K562 (cell line): ENCODE measurements around the gene HDAC7. TPM values are rescaled to one million over a fixed set of nuclear protein-coding genes. Genes with fewer than 3 reads are reported as not detected.

Source experiments
- BMI1 ChIP-seq: fragments of 150-350 bp; IDR thresholded peaks from 2 replicates; pipeline ENCODE4 v1.6.1; 2014; ENCODE audit warnings: low read length
- BRCA1 ChIP-seq, 2 experiments: fragments of 450-650 bp in 1 of 2; sonication (generic) in 1 of 2; formaldehyde crosslinking in 1 of 2; IDR thresholded peaks; 2 replicates each; pipeline versions ENCODE4 v1.5.0 to v1.6.1; 2017 to 2020; ENCODE audit warnings: mild to moderate bottlenecking in 1 of 2, missing genetic modification reagents in 1 of 2
- CBX3 ChIP-seq, 2 experiments: IDR thresholded peaks; 1 replicate in 1 of 2; 2 replicates in 1 of 2; pipeline ENCODE4 v1.6.1; 2012; ENCODE audit warnings: inconsistent platforms in 2 of 2, low read length in 2 of 2, borderline replicate concordance in 1 of 2, control low read depth in 1 of 2
- CEBPG ChIP-seq, 3 experiments: fragments of 200-800 bp in 1 of 3; sonication (Bioruptor generic) in 1 of 3; sonication (generic) in 1 of 3; formaldehyde crosslinking in 1 of 3; IDR thresholded peaks in 2 of 3; conservative IDR thresholded peaks in 1 of 3; 2 replicates each; pipeline versions ENCODE4 v1.6.1 to v1.8.0; 2016 to 2022; ENCODE audit warnings: missing compliant biosample characterization in 2 of 3, missing genetic modification characterization in 2 of 3, mild to moderate bottlenecking in 1 of 3, missing genetic modification reagents in 1 of 3
- DACH1 ChIP-seq: fragments of 450-650 bp; IDR thresholded peaks from 2 replicates; pipeline ENCODE4 v1.6.1; 2018; ENCODE audit not compliant: partially characterized antibody
- EHMT2 ChIP-seq: fragments of 450-650 bp; IDR thresholded peaks from 2 replicates; pipeline ENCODE4 v1.6.1; 2018; ENCODE audit warnings: antibody characterized with exemption
- FOSL1 ChIP-seq: fragments of 200-800 bp; sonication (Bioruptor generic); conservative IDR thresholded peaks from 2 replicates; pipeline ENCODE4 v1.6.1; 2016; ENCODE audit warnings: missing genetic modification characterization, missing compliant biosample characterization
- FOXA1 ChIP-seq: fragments of 450-650 bp; IDR thresholded peaks from 2 replicates; pipeline ENCODE4 v1.6.1; 2016; ENCODE audit warnings: mild to moderate bottlenecking, borderline replicate concordance
- FOXJ2 ChIP-seq: fragments of 200-800 bp; sonication (Bioruptor generic); IDR thresholded peaks from 2 replicates; pipeline ENCODE4 v1.6.1; 2016; ENCODE audit warnings: missing genetic modification characterization, missing compliant biosample characterization
- MCM2 ChIP-seq: fragments of 450-650 bp; IDR thresholded peaks from 2 replicates; pipeline ENCODE4 v1.6.1; 2017; ENCODE audit warnings: low read depth, mild to moderate bottlenecking
- MEF2A ChIP-seq: IDR thresholded peaks from 2 replicates; pipeline ENCODE4 v1.6.1; 2011; ENCODE audit warnings: low read depth, mild to moderate bottlenecking, low read length, moderate library complexity; ENCODE audit not compliant: control insufficient read depth
- NCOA6 ChIP-seq: fragments of 450-650 bp; IDR thresholded peaks from 2 replicates; pipeline ENCODE4 v1.6.1; 2017; ENCODE audit warnings: mild to moderate bottlenecking
- RFX7 ChIP-seq: fragments of 250-450 bp; sonication (Bioruptor Pico); IDR thresholded peaks from 2 replicates; pipeline ENCODE4 v1.5.1; 2021; ENCODE audit warnings: mild to moderate bottlenecking
- RUNX1 ChIP-seq: sonication (generic); IDR thresholded peaks from 2 replicates; pipeline ENCODE4 v1.6.1; 2016; ENCODE audit warnings: antibody characterized with exemption, low read depth
- SMARCC2 ChIP-seq: fragments of 450-650 bp; IDR thresholded peaks from 2 replicates; pipeline ENCODE4 v1.6.1; 2017; ENCODE audit warnings: antibody characterized with exemption, moderate library complexity, mild to moderate bottlenecking, low read depth
- TCF3 ChIP-seq: sonication (generic); formaldehyde crosslinking; IDR thresholded peaks from 2 replicates; pipeline ENCODE4 v1.4.0; 2020; ENCODE audit warnings: mild to moderate bottlenecking, missing genetic modification reagents
- TEAD2 ChIP-seq: fragments of 450-650 bp; IDR thresholded peaks from 2 replicates; pipeline ENCODE4 v1.6.1; 2016; ENCODE audit warnings: missing genetic modification characterization, control low read depth, missing compliant biosample characterization
- ZFX ChIP-seq: sonication (generic); formaldehyde crosslinking; IDR thresholded peaks from 2 replicates; pipeline ENCODE4 v1.8.0; 2022; ENCODE audit warnings: mild to moderate bottlenecking, missing genetic modification reagents, moderate library complexity
- ZNF253 ChIP-seq: fragments of 250-450 bp; sonication (Bioruptor Pico); conservative IDR thresholded peaks from 2 replicates; pipeline ENCODE4 v1.6.1; 2021; ENCODE audit warnings: mild to moderate bottlenecking
- polyA plus RNA-seq, 8 experiments: library from polyadenylated mRNA; depleted of rRNA in 4 of 8; stranded (reverse) in 5 of 8; unstranded in 3 of 8; fragments of >200 nt; fragmentation: Nextera tagmentation in 2 of 8; fragmentation: Illumina TruSeq in 1 of 8; extraction: Ambion mirVana in 2 of 8; extraction: Trizol in 1 of 8; gene quantifications; 2 replicates each; pipeline versions ENCODE4 v1.2.1 to v1.2.3, GENCODE V29; 2011 to 2014; ENCODE audit warnings: inconsistent platforms in 1 of 8, missing spikeins in 1 of 8
- total RNA-seq, 7 experiments: library from RNA; depleted of rRNA in 6 of 7; stranded (reverse); fragments of >200 nt in 6 of 7; fragmentation: Illumina TruSeq in 2 of 7; extraction: Trizol in 2 of 7; gene quantifications; 2 replicates each; pipeline versions ENCODE4 v1.2.1 to v1.2.3, GENCODE V29; 2011 to 2021; ENCODE audit warnings: low replicate concordance in 1 of 7
- TF ChIP-seq, protein P1 (sequence below): IDR thresholded peaks from 2 replicates; pipeline ENCODE4 v1.6.1; 2011; ENCODE audit not compliant: insufficient read length; ENCODE audit errors: extremely low read depth
- TF ChIP-seq, protein P2 (sequence below): sonication (generic); formaldehyde crosslinking; IDR thresholded peaks from 2 replicates; pipeline ENCODE4 v1.8.0; 2022; ENCODE audit warnings: missing genetic modification reagents, mild to moderate bottlenecking, moderate library complexity, borderline replicate concordance
- TF ChIP-seq, protein P3 (sequence below): fragments of 450-650 bp; IDR thresholded peaks from 2 replicates; pipeline ENCODE4 v1.6.1; 2017; ENCODE audit warnings: antibody characterized with exemption, mild to moderate bottlenecking

The HDAC7 gene
- total and polyA plus RNA-seq, 9 of the 15 experiments (the other 6 are each of a cell fraction or from before 2014, with no cell fraction given), result 2.5 to 129 (median 31.1) TPM

DNA sequence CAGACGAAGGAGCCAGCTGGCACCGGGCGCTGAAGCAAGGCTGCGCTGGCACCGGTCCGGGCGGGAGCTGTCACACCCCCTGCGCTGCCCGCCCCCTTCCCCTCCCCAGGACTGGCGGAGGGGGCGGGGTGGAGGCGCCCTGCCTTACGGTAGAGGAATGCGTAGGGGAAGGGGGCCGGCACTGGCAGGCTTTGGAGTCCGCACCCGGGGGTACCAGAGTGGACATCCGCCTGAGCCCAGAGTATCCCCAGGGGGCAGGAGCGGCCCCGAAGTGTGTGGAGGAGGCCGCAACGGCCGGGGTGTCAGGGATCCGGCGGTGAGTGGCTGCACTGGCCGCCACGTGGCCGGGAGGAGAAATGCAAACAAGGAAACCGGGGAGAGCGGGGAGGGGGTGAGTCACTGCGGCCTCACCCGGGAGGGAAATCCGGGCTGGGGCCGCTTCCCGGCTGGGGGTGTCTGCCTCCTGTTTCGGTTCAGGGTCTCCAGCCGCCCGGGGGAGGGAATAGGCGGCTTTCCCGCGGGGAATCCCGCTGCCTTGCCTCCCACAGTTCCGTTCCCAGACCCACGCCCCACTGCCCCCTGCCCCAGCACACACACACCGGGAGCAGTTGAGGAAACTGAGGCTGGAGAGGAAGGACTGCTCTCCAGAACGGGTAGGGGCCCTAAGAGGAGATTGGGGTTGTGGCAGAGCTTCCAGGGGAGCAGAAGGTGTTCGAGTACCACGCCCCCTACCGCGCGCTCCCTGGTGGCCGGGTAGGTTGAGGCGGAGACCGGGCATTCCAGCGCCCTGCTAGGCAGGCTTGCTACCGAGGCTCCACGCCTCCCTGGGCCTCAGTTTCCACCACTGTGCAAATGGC, 60.6 kb downstream of the HDAC7 start, which contains the start of gene RAPGEF3 (continued):
- TF ChIP-seq, protein P1, sequence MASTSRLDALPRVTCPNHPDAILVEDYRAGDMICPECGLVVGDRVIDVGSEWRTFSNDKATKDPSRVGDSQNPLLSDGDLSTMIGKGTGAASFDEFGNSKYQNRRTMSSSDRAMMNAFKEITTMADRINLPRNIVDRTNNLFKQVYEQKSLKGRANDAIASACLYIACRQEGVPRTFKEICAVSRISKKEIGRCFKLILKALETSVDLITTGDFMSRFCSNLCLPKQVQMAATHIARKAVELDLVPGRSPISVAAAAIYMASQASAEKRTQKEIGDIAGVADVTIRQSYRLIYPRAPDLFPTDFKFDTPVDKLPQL, result no peak
- TF ChIP-seq RUNX1 (0 out of 2 replicates have a peak, but pooled peaks have one; percentile 11), RFX7 (CRISPR knock-in tag) (no peak), DACH1 (no peak), NCOA6 (no peak), MEF2A (no peak), TCF3 (no peak), FOSL1 (tag) (peak; percentile 92), ZFX (CRISPR knock-in tag) (peak; percentile 77), BRCA1 (IDR thresholded peaks at IDR 0.05) (no peak), BRCA1 (CRISPR knock-in tag; IDR thresholded peaks at IDR 0.05) (no peak), TEAD2 (tag) (no peak), EHMT2 (no peak), ZNF253 (CRISPR knock-in tag) (no peak), BMI1 (no peak), MCM2 (no peak), FOXA1 (no peak), SMARCC2 (peak; percentile 72), CBX3 (IDR thresholded peaks at IDR 0.05; ENCODE audit: borderline replicate concordance in 1 of 2, low read length in 2 of 2) (no peak), CEBPG (CRISPR knock-in tag; IDR thresholded peaks at IDR 0.05) (no peak), CEBPG (tag; conservative IDR thresholded peaks at IDR 0.05 in 1 of 2, IDR thresholded peaks at IDR 0.05 in 1 of 2) (no peak), FOXJ2 (tag) (no peak)
- TF ChIP-seq, protein P2, sequence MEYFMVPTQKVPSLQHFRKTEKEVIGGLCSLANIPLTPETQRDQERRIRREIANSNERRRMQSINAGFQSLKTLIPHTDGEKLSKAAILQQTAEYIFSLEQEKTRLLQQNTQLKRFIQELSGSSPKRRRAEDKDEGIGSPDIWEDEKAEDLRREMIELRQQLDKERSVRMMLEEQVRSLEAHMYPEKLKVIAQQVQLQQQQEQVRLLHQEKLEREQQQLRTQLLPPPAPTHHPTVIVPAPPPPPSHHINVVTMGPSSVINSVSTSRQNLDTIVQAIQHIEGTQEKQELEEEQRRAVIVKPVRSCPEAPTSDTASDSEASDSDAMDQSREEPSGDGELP (CRISPR knock-in tag), result peak; percentile 62; the same call in 1 of the 2 replicates
- TF ChIP-seq, protein P3, sequence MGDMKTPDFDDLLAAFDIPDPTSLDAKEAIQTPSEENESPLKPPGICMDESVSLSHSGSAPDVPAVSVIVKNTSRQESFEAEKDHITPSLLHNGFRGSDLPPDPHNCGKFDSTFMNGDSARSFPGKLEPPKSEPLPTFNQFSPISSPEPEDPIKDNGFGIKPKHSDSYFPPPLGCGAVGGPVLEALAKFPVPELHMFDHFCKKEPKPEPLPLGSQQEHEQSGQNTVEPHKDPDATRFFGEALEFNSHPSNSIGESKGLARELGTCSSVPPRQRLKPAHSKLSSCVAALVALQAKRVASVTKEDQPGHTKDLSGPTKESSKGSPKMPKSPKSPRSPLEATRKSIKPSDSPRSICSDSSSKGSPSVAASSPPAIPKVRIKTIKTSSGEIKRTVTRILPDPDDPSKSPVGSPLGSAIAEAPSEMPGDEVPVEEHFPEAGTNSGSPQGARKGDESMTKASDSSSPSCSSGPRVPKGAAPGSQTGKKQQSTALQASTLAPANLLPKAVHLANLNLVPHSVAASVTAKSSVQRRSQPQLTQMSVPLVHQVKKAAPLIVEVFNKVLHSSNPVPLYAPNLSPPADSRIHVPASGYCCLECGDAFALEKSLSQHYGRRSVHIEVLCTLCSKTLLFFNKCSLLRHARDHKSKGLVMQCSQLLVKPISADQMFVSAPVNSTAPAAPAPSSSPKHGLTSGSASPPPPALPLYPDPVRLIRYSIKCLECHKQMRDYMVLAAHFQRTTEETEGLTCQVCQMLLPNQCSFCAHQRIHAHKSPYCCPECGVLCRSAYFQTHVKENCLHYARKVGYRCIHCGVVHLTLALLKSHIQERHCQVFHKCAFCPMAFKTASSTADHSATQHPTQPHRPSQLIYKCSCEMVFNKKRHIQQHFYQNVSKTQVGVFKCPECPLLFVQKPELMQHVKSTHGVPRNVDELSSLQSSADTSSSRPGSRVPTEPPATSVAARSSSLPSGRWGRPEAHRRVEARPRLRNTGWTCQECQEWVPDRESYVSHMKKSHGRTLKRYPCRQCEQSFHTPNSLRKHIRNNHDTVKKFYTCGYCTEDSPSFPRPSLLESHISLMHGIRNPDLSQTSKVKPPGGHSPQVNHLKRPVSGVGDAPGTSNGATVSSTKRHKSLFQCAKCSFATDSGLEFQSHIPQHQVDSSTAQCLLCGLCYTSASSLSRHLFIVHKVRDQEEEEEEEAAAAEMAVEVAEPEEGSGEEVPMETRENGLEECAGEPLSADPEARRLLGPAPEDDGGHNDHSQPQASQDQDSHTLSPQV, result peak; percentile 18; the same call in 1 of the 2 replicates
